Measurements from ENCODE around the gene JUN. TPM values are rescaled to one million over a fixed set of nuclear protein-coding genes. Genes with fewer than 3 reads are reported as not detected.

JUN gene
- polyA plus RNA-seq, 1 of the 3 experiments (the other 2 are of a cell fraction): 66.5 TPM

- H3K4me2 ChIP-seq: no peak overlapping the region
- WGBS (ENCODE audit: low lambda C conversion rate): 59% methylated on average over 3 of the region's 3 CpGs
- POLR2A ChIA-PET: no interaction called here
- no peaks in the 10 kb centered on the region for H3K36me3 ChIP-seq (replicated peaks in 1 of 2; ENCODE audit: control insufficient read depth in 1 of 2, insufficient read depth in 2 of 2, low read length in 1 of 2)
- H3K4me3 ChIP-seq (ENCODE audit: low read depth in 2 of 2, low read length in 1 of 2): no peak overlapping the region
- H3K9me3 ChIP-seq: no peaks in the 10 kb centered on the region
- no peaks in the 10 kb centered on the region for H3K9me2 ChIP-seq
- TF ChIP-seq PBX3 (IDR thresholded peaks at IDR 0.05) (no peak), EZH2phosphoT487 (IDR thresholded peaks at IDR 0.05; ENCODE audit: borderline replicate concordance, low read depth) (no peak), NRF1 (IDR thresholded peaks at IDR 0.05; ENCODE audit: low read depth, low read length) (no peak), EP300 (IDR thresholded peaks at IDR 0.05; ENCODE audit: borderline replicate concordance in 1 of 2, low read depth in 1 of 2, low read length in 1 of 2) (no peak), TAF1 (IDR thresholded peaks at IDR 0.05; ENCODE audit: borderline replicate concordance, low read depth, low read length) (no peak), YY1 (IDR thresholded peaks at IDR 0.05; ENCODE audit: low read depth) (no peak), SMC3 (IDR thresholded peaks at IDR 0.05; ENCODE audit: low read depth, low read length) (no peak), FOSL2 (IDR thresholded peaks at IDR 0.05; ENCODE audit: borderline replicate concordance, low read depth) (no peak), ELF1 (IDR thresholded peaks at IDR 0.05) (no peak), FOXJ3 (CRISPR knock-in tag; IDR thresholded peaks at IDR 0.05) (no peak), RFX5 (IDR thresholded peaks at IDR 0.05; ENCODE audit: low read length) (no peak), USF1 (IDR thresholded peaks at IDR 0.05; ENCODE audit: borderline replicate concordance, low read depth) (no peak), MAX (IDR thresholded peaks at IDR 0.05; ENCODE audit: low read depth) (no peak), RCOR1 (IDR thresholded peaks at IDR 0.05; ENCODE audit: low read length) (no peak), JUND (IDR thresholded peaks at IDR 0.05) (no peak)
- H3K27me3 ChIP-seq (ENCODE audit: insufficient read depth): no peaks in the 10 kb centered on the region
- CTCF ChIA-PET: interaction anchor here (0.9 to 1.5 kb wide), 3 partner anchors 8 to 1011 kb away, joined by 3 read pairs; no protein-coding TSS in a partner anchor
- H2AFZ ChIP-seq (ENCODE audit: low read depth): no peak overlapping the region
- H3K9ac ChIP-seq: no peak overlapping the region
- peaks cover 0 to 4% of the 10 kb centered on the region in 2 experiments; a peak in 1 of 4 replicates for H3K4me1 ChIP-seq (ENCODE audit: control insufficient read depth in 1 of 2, insufficient read depth in 2 of 2, low read depth in 1 of 2, low read length in 1 of 2)
- H3K27ac ChIP-seq (ENCODE audit: low read depth in 2 of 2, low read length in 1 of 2): no peak overlapping the region
- H4K20me1 ChIP-seq (ENCODE audit: insufficient read depth): no peaks in the 10 kb centered on the region
- no peaks in the 10 kb centered on the region for H3K79me2 ChIP-seq (ENCODE audit: insufficient read depth)
- no peak for DNase-seq
- peaks cover under 1% of the 10 kb centered on the region for H3F3A ChIP-seq (replicated peaks; ENCODE audit: insufficient read depth)
Observed at GRCh38 chr1:58748666-58749065, 35.2 kb downstream of the JUN start.

- no peak for DNase-seq
- Histone ChIP-seq H3K27ac (ENCODE audit: low read depth in 2 of 2, low read length in 1 of 2) (no peak overlapping the region), H3K9me3 (no peaks in the 10 kb centered on the region), H3K79me2 (ENCODE audit: insufficient read depth) (no peaks in the 10 kb centered on the region), H3F3A (replicated peaks; ENCODE audit: insufficient read depth) (no peaks in the 10 kb centered on the region), H3K4me1 (ENCODE audit: control insufficient read depth in 1 of 2, insufficient read depth in 2 of 2, low read depth in 1 of 2, low read length in 1 of 2) (no peaks in the 10 kb centered on the region; a peak in 1 of 4 replicates), H2AFZ (ENCODE audit: low read depth) (no peak overlapping the region), H3K4me3 (ENCODE audit: low read depth in 2 of 2, low read length in 1 of 2) (no peak overlapping the region), H3K4me2 (no peak overlapping the region), H3K9me2 (no peaks in the 10 kb centered on the region), H4K20me1 (ENCODE audit: insufficient read depth) (no peaks in the 10 kb centered on the region), H3K36me3 (replicated peaks in 1 of 2; ENCODE audit: control insufficient read depth in 1 of 2, insufficient read depth in 2 of 2, low read length in 1 of 2) (no peaks in the 10 kb centered on the region), H3K9ac (no peak overlapping the region), H3K27me3 (ENCODE audit: insufficient read depth) (no peaks in the 10 kb centered on the region)
- CTCF ChIA-PET: interaction anchor here (1.1 to 1.6 kb wide), 2 partner anchors 22 to 1013 kb away, joined by 6 read pairs; no protein-coding TSS in a partner anchor
- POLR2A ChIA-PET: no interaction called here
- WGBS (ENCODE audit: low lambda C conversion rate): 93% methylated on average over 2 of the region's 2 CpGs
- TF ChIP-seq GATA2 (CRISPR knock-in tag; IDR thresholded peaks at IDR 0.05) (no peak), TAF1 (IDR thresholded peaks at IDR 0.05; ENCODE audit: borderline replicate concordance, low read depth, low read length) (no peak), REST (IDR thresholded peaks at IDR 0.05; ENCODE audit: low read depth, low read length) (no peak), TEAD4 (IDR thresholded peaks at IDR 0.05; ENCODE audit: borderline replicate concordance, insufficient read depth) (no peak), CTCF (IDR thresholded peaks at IDR 0.05) (no peak), CHD2 (IDR thresholded peaks at IDR 0.05; ENCODE audit: low read length, partially characterized antibody) (no peak), RAD21 (IDR thresholded peaks at IDR 0.05; ENCODE audit: low read length) (no peak), JUND (IDR thresholded peaks at IDR 0.05) (no peak), MXI1 (IDR thresholded peaks at IDR 0.05; ENCODE audit: low read depth, low read length) (no peak), RFX5 (IDR thresholded peaks at IDR 0.05; ENCODE audit: low read length) (no peak), POLR2AphosphoS5 (IDR thresholded peaks at IDR 0.05; ENCODE audit: low read depth, low read length) (no peak)
Observed at GRCh38 chr1:58746757-58747156, 37.1 kb downstream of the JUN start.

All from SK-N-SH (cell line).